Astrocyte of the spinal cord (primary cell): ENCODE results near the gene REPS2.
A peak's percentile ranks its signal among the peaks of the same experiment; 100 is the strongest.

Experiments
- DNase-seq: peaks from one replicate; pipeline ENCODE4 v3.0.0; 2011; ENCODE audit warnings: low read depth, low spot score
- H3K4me3 ChIP-seq: 2 replicates; pipeline ENCODE4 v1.5.1; 2011; ENCODE audit warnings: low read depth, mild to moderate bottlenecking, low read length, moderate library complexity
- in situ Hi-C: cut with HindIII; loops from 2 replicates; pipeline ENCODE4 v1.10.0; 2017; ENCODE audit warnings: low sequenced_read_pairs
- TF ChIP-seq, protein P1 (sequence below): IDR thresholded peaks from 2 replicates; pipeline ENCODE4 v1.5.1; 2012; ENCODE audit warnings: low read depth, mild to moderate bottlenecking, low read length, inconsistent platforms

Gene REPS2

GRCh38 chrX:17040711-17041110 is 94.3 kb downstream of the REPS2 start:
- no peak for DNase-seq
- TF ChIP-seq, protein P1, sequence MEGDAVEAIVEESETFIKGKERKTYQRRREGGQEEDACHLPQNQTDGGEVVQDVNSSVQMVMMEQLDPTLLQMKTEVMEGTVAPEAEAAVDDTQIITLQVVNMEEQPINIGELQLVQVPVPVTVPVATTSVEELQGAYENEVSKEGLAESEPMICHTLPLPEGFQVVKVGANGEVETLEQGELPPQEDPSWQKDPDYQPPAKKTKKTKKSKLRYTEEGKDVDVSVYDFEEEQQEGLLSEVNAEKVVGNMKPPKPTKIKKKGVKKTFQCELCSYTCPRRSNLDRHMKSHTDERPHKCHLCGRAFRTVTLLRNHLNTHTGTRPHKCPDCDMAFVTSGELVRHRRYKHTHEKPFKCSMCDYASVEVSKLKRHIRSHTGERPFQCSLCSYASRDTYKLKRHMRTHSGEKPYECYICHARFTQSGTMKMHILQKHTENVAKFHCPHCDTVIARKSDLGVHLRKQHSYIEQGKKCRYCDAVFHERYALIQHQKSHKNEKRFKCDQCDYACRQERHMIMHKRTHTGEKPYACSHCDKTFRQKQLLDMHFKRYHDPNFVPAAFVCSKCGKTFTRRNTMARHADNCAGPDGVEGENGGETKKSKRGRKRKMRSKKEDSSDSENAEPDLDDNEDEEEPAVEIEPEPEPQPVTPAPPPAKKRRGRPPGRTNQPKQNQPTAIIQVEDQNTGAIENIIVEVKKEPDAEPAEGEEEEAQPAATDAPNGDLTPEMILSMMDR, result no peak
- in situ Hi-C loops, result no loop called here
- H3K4me3 ChIP-seq, result no peak overlapping the region

DNA sequence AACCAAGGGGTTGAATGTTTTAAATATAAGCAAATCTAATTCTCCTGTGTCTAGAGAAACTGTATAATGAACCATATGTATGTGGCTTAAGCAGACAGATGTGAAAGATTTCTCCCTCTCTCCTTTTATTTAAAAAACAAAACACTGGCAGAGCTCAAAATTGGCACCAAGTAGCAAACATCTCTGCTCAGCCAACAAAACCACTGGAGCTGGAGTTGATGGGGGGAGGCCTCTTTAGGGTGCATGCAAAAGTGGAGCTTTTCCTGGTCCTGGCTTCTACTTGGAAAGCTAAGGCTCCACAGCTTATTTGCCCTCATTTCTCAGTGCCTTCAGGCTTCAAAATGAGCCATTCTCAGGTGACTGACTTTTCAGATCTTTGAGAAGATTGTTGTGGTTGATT is 95.6 kb downstream of the REPS2 start:
- DNase-seq, result no peak
- TF ChIP-seq, protein P1, result no peak
- H3K4me3 ChIP-seq, result no peak overlapping the region
- in situ Hi-C loops, result no loop called here

GRCh38 chrX:17046478-17047097 is 100.1 kb downstream of the REPS2 start:
- in situ Hi-C loops, result no loop called here
- DNase-seq, result peak; percentile 69
- TF ChIP-seq, protein P1, result peak; percentile 78
- no peak overlapping the region for H3K4me3 ChIP-seq

DNA sequence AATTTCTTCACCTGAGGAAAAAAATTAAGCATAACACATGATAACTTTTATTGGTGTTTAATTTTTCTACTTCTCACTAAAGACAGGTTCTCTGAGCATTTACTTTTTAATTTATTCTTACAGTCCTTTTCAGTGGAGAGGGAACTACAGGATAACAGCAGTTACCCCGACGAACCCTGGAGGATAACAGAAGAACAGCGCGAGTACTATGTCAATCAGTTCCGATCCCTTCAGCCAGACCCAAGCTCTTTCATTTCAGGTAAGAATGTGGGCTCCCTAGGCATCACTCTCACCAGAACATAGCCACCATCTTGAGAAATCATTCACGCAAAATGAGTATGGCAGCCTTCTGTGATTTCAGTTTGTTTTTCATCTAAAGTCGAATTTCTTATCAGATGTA is 100.8 kb downstream of the REPS2 start:
- no peak overlapping the region for H3K4me3 ChIP-seq
- in situ Hi-C loops, result no loop called here
- TF ChIP-seq, protein P1, result no peak
- no peak for DNase-seq

DNA sequence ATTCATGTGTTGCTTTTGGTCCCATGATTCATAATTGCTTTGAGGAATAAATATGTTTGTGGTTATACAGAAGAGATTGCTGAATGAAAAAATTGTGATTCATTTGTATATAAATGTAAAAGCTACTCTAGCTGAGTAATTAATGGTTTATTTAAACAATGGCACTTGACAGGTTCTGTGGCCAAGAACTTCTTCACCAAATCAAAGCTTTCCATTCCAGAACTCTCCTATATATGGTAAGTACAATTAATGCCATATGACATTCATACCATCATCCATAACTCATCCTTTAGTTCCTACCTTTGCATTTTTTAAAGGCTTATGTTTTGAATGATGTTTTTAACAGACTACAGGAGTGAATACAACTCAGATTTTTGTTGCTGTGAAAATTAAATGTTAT is 105.8 kb downstream of the REPS2 start:
- no peak for DNase-seq
- in situ Hi-C loops, result no loop called here
- H3K4me3 ChIP-seq, result no peak overlapping the region
- TF ChIP-seq, protein P1, result no peak

GRCh38 chrX:17052793-17053192 is 106.3 kb downstream of the REPS2 start:
- in situ Hi-C loops, result no loop called here
- no peak overlapping the region for H3K4me3 ChIP-seq
- TF ChIP-seq, protein P1, result no peak
- DNase-seq, result no peak

GRCh38 chrX:17053502-17053901 is 107.0 kb downstream of the REPS2 start:
- in situ Hi-C loops, result no loop called here
- no peak for DNase-seq
- no peak overlapping the region for H3K4me3 ChIP-seq
- TF ChIP-seq, protein P1, result no peak
